Esophagus squamous epithelium (tissue), 4 donors: Measurements from ENCODE around the gene LHX4.

Experiments
- POLR2A ChIP-seq, 4 donors: fragments of 450-650 bp; IDR thresholded peaks; one replicate each; pipeline ENCODE4 v1.6.1; 2017; ENCODE audit warnings: antibody characterized with exemption in 4 of 4, mild to moderate bottlenecking in 4 of 4, moderate library complexity in 3 of 4
- TF ChIP-seq, protein P1 (sequence below), 6 experiments: fragments of 450-650 bp in 4 of 6; fragments of 200-600 bp in 2 of 6; sonication (generic) in 2 of 6; IDR thresholded peaks; one replicate each; pipeline ENCODE4 v1.5.1; 2016 to 2019; ENCODE audit warnings: antibody characterized with exemption in 6 of 6, mild to moderate bottlenecking in 4 of 6, moderate library complexity in 4 of 6

DNA sequence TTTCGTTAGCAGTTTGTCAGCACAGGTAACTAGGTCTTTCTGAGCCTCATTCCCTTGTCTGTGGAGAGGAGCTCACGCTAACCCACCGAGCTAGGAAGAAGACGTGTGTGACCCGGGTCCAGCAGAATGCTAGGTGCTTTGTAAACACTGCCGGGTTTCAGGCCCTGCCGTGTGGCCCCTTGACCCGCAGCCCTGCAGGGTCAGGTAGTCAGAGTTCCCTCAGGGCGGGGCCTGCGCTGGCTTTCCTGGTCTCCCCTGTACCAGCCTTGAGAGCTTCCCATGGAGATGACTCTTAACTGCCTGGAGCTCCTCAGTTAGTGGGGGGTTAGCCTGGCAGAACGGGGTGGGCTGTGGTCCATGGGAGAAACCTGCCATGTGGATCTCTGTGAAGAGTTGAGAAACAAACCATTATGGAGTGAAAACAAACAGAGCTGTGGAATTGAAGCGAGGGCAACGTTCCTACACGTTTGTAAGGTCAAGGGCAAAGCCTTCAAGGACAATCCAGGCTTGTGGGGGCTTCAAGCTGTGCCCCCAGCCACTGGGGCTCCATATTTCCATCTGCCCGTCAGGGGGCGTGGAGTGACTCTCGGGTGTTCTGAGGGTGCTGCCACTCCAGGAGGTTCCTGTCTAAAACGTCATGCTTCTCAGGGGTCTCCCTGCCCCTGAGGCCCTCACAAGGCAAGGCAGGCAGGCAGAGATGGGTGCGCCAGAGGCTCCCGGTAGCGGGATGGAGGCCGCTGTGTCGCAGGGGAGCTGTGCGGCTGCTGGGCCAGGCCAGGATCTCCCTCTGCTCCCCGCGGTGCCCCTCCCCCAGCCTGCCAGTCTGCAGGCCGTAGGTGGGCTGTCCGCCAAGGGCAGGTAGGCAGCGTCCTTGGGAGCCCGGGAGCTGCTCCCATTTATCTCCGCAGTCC lies 23.8 kb downstream of the LHX4 start:
- TF ChIP-seq, protein P1, sequence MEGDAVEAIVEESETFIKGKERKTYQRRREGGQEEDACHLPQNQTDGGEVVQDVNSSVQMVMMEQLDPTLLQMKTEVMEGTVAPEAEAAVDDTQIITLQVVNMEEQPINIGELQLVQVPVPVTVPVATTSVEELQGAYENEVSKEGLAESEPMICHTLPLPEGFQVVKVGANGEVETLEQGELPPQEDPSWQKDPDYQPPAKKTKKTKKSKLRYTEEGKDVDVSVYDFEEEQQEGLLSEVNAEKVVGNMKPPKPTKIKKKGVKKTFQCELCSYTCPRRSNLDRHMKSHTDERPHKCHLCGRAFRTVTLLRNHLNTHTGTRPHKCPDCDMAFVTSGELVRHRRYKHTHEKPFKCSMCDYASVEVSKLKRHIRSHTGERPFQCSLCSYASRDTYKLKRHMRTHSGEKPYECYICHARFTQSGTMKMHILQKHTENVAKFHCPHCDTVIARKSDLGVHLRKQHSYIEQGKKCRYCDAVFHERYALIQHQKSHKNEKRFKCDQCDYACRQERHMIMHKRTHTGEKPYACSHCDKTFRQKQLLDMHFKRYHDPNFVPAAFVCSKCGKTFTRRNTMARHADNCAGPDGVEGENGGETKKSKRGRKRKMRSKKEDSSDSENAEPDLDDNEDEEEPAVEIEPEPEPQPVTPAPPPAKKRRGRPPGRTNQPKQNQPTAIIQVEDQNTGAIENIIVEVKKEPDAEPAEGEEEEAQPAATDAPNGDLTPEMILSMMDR (IDR thresholded peaks at IDR 0.05) = no peak
- no peak for TF ChIP-seq POLR2A (IDR thresholded peaks at IDR 0.05)
